ENCODE measurements around the gene CD55.

The CD55 gene

DNA sequence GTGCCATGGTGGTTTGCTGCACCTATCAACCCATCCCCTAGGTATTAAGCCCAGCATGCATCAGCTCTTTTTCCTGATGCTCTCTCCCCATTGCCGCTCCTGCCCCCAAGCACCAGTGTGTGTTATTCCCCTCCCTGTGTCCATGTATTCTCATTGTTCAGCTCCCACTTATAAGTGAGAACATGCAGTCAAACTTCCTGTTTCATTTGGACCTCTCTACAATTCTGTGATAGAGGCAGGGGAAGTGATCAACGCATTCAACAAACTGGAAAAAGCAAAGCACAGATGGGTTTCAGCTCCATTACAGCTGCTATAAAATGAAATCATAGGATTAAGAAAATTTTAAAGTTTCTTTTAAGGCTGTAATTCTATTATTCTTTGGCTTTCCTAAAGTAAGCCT, 23.3 kb upstream of the CD55 start:
- no peak for ATAC-seq
- Mint-ChIP-seq H3K4me1 (peaks cover 22% of the 10 kb centered on the region), H3K4me3 (no peak overlapping the region), H3K36me3 (ENCODE audit: low read depth) (peaks cover 5% of the 10 kb centered on the region), H3K9me3 (peaks cover 11% of the 10 kb centered on the region), H3K27ac (no peak overlapping the region), H3K27me3 (no peaks in the 10 kb centered on the region)
- no peak for DNase-seq

DNA sequence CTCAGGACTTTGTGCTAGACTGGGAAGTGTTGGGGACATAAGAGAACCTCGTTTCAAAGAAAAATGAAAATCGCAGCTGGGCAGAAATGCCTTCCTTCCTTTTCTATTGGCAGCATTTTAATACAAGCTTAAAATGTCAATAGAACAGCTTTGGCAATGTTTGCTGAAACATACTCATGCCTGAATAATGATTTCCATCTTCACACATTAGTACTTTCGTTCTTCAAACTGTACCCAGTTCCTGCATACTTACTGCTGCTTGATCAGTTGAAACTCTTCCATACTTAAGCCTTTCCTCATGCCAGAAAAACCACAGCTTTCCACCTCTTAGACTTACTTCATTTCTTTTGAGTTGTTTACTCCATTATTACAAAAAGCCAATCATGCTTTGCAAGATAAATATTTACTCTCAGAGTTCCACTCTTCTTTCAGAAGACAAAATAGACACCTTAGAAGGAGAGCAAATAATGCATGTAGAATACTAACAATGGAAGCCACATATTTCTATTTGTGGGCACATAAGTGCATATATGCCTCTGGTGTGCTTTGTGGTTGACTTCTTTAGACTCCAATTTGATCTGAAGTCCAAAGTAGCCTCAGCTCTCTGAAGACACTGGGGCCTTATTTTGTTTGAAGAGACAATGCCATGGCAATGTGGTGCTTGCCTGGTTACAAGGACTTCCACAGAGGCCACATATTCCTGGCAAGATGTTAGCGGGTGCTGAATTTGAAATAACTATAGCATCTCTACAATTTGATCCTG, 22.7 kb upstream of the CD55 start:
- peaks cover 5% of the 10 kb centered on the region for H3K36me3 Mint-ChIP-seq (ENCODE audit: low read depth)
- no peak for DNase-seq
- no peak overlapping the region for H3K27ac Mint-ChIP-seq
- H3K9me3 Mint-ChIP-seq: peaks cover 15% of the 10 kb centered on the region
- peaks cover 22% of the 10 kb centered on the region for H3K4me1 Mint-ChIP-seq
- H3K27me3 Mint-ChIP-seq: no peaks in the 10 kb centered on the region
- no peak overlapping the region for H3K4me3 Mint-ChIP-seq
- ATAC-seq: no peak

DNA sequence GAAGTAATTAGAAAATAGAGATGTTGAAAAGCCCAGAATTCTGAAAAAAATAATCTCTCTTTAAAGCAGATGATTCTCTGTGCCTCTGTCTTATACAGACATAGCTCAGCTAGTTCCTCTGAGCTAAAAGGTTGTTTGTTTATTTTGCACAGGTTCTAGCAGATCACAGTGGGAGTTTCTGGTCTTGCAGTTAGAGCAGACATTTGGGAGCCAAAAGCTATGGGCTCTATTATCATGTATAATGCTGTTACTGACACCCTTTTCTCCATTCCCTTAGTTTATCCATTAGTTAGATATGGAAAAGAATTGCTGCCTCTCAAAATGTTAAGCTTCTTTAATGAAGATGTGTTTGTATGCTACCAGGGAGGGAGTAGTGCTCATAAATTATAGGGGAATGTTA, 20.5 kb upstream of the CD55 start:
- Mint-ChIP-seq H3K27me3 (no peaks in the 10 kb centered on the region), H3K27ac (no peak overlapping the region), H3K4me1 (peaks cover 22% of the 10 kb centered on the region)

DNA sequence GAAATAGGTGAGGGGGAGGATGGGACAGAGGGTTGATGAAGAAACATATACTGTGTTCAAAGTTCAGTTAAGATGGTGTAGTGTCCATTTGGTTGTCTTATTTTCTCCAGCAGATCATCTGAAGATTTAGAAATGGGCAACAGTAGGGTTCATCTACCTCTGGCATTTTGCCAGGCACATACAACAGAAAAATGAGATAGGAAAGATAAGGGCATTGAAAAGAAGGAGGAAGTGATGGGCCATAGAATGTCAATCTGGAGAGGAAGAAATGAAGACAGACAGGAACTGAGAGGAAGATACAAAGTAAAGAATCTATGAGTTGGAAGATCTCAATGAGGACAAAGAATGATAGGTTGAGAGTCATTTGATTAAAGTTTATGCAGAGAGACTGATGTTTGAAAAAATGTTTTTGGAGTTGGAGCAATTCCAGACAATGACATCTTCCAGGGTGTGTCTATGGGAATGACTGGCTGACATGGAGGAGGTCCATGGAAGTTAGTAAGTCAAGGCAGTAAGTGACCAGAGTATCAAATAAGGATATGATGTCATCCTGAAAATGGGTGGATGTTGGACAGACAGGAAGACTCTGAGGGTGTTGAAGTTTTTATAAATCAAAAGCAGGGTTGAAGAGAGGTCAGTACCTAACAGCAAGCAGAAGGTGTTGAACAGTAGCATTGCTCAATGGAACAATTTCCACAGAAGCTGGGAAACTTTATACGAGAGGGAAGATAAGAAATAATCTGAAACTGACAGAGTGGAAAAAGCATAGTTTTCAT, 18.7 kb upstream of the CD55 start:
- peaks cover 5% of the 10 kb centered on the region for H3K36me3 Mint-ChIP-seq (ENCODE audit: low read depth)
- DNase-seq (no peak), ATAC-seq (no peak)
- H3K27me3 Mint-ChIP-seq: no peaks in the 10 kb centered on the region
- H3K4me1 Mint-ChIP-seq: peaks cover 21% of the 10 kb centered on the region
- H3K4me3 Mint-ChIP-seq: no peak overlapping the region
- no peak overlapping the region for H3K27ac Mint-ChIP-seq
- H3K9me3 Mint-ChIP-seq: peaks cover 15% of the 10 kb centered on the region

More for the DNA sequence above, 20.5 kb upstream of the CD55 start:
- Mint-ChIP-seq H3K9me3 (peaks cover 15% of the 10 kb centered on the region), H3K36me3 (ENCODE audit: low read depth) (peaks cover 5% of the 10 kb centered on the region), H3K4me3 (no peak overlapping the region)
- DNase-seq: no peak
- no peak for ATAC-seq

DNA sequence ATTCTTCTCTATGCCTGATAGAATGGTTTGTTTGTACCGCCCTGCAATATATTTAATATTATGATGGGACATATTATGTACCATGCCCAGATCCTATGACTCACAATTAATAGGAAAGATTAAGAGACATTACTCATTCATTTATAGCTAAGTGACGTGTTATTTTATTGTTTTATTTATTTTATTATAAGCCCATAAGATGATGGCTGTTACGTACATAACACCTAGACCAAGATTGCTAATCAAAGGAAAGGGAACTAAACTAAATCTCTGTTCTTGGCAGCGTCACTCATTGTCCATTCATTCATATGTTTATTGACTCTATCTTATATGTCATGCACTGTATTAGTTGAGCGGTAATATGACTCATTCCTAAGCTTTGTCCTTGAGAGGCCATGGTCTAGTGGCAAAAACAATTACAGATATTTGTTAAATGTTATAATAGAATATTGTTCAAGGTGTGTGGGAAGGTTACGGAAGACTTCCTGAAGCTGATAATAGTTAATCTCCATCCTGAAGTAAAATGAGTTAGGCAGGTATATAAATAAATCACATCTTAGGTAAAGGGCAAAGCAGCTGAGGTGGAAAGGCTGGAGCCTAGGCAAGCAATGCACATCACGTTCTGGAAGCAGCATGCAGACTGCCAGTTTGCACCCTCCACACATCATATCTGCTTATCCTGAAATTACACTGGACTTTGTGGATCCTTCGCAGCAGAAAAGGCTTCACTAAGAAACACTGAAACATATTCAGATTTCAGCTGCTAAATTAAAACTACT, 16.6 kb upstream of the CD55 start:
- DNase-seq: no peak

DNA sequence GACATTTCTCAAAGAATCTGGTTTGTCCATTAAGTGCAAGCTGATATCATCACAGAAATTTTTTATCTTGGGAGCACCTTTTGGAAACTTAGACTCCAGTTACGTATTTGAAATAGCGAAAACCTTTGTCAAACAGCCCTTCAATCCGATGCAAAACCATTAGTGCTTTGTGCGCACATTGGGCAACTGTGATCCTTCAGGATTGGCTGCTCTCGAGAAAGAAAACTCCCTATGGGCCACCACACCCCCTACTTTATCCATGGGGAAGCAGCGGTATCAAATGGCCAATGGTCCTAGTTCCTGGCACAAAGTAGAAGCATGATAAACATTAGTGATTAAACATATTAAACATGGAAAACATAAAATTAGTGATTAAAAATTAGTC, 16.0 kb upstream of the CD55 start:
- H3K4me3 Mint-ChIP-seq: no peak overlapping the region
- no peak overlapping the region for H3K27ac Mint-ChIP-seq
- peaks cover 30% of the 10 kb centered on the region for H3K4me1 Mint-ChIP-seq
- H3K36me3 Mint-ChIP-seq (ENCODE audit: low read depth): peaks cover 5% of the 10 kb centered on the region
- no peaks in the 10 kb centered on the region for H3K27me3 Mint-ChIP-seq
- peaks cover 15% of the 10 kb centered on the region for H3K9me3 Mint-ChIP-seq
- DNase-seq: no peak
- ATAC-seq: no peak

More for the DNA sequence above, 16.6 kb upstream of the CD55 start:
- ATAC-seq: no peak
- peaks cover 15% of the 10 kb centered on the region for H3K9me3 Mint-ChIP-seq
- no peak overlapping the region for H3K4me3 Mint-ChIP-seq
- H3K27me3 Mint-ChIP-seq: no peaks in the 10 kb centered on the region
- no peak overlapping the region for H3K27ac Mint-ChIP-seq
- peaks cover 25% of the 10 kb centered on the region for H3K4me1 Mint-ChIP-seq
- H3K36me3 Mint-ChIP-seq (ENCODE audit: low read depth): peaks cover 5% of the 10 kb centered on the region

DNA sequence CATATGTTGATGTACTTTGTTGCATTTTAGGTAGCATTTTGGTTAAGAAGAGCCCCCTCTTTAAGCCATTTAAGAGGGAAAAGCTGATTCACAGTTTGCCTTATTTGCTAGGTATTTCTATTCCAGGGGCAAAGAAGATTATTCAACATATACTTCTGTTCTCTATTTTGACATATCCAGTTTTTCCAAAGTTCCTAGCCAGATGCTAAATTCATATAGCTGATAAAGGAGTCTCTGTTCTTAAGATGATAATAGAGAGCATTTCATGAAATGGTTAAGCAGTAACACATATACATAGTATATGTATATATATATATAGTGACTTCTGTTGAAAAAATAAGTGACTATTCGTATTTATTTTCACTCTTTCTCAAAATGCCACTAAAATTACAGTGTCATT, 15.5 kb upstream of the CD55 start:
- Mint-ChIP-seq H3K4me1 (peaks cover 30% of the 10 kb centered on the region), H3K36me3 (ENCODE audit: low read depth) (peaks cover 5% of the 10 kb centered on the region), H3K27ac (no peak overlapping the region)

DNA sequence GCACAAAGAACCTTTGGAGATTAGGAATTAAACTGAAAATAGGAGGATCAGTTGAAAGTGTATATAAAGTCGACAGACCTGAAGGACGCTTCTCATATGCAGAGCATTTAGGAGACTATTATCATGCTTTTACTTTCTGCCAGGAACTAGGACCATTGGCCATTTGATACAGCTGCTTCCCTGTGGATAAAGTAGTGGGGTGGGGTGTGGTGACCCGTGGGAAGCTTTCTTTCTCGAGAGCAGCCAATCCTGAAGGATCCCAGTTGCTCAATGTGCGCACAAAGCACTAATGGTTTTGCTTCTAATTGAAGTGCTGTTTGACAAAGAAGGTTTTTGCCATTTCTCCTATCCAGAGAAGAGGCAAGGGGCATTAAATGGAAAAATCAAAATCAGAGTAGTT, 14.9 kb upstream of the CD55 start:
- Mint-ChIP-seq H3K4me1 (peaks cover 32% of the 10 kb centered on the region), H3K27ac (no peak overlapping the region), H3K9me3 (peaks cover 15% of the 10 kb centered on the region), H3K27me3 (no peaks in the 10 kb centered on the region), H3K36me3 (ENCODE audit: low read depth) (peaks cover 5% of the 10 kb centered on the region), H3K4me3 (no peak overlapping the region)
- ATAC-seq: no peak
- DNase-seq: no peak

More for the DNA sequence above, 15.5 kb upstream of the CD55 start:
- Mint-ChIP-seq H3K4me3 (no peak overlapping the region), H3K9me3 (peaks cover 15% of the 10 kb centered on the region), H3K27me3 (no peaks in the 10 kb centered on the region)
- no peak for DNase-seq
- no peak for ATAC-seq

DNA sequence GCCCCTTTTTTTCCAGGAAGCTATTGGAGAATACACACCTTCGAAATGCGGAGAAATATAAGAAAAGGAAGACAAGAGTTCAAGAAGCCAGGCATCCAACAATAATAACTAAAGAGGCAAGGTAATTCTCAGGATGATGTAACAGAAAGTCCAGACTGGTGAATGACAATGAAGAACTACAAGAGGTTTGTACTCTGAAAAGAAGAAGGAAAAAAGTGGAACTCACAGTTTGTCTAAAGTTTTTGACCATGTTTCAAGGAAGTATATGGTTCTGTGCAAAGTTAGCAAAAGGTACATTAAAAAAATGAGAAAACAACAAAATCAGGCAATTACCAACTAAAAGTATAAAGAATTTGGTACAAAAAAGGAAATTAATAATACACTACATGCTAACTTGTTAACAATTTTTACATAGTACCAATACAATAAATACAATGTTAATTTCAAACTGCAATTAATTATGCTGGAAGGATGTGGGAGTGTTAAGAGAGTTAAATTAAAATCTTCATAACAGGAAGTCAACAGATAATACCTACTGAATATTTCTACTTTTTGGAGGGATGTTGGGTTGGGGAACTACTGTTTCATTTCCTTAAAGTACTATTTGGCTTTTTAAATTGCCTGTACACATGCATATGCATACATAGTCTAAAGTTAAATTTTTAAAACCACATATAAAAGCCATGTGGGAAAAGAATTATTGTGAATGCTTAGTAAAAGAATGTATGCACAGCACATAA, 12.9 kb upstream of the CD55 start:
- no peak for DNase-seq
- no peaks in the 10 kb centered on the region for H3K27me3 Mint-ChIP-seq
- peaks cover 24% of the 10 kb centered on the region for H3K4me1 Mint-ChIP-seq
- H3K36me3 Mint-ChIP-seq (ENCODE audit: low read depth): no peaks in the 10 kb centered on the region
- no peak overlapping the region for H3K4me3 Mint-ChIP-seq
- no peak for ATAC-seq
- no peaks in the 10 kb centered on the region for H3K9me3 Mint-ChIP-seq
- H3K27ac Mint-ChIP-seq: no peak overlapping the region

DNA sequence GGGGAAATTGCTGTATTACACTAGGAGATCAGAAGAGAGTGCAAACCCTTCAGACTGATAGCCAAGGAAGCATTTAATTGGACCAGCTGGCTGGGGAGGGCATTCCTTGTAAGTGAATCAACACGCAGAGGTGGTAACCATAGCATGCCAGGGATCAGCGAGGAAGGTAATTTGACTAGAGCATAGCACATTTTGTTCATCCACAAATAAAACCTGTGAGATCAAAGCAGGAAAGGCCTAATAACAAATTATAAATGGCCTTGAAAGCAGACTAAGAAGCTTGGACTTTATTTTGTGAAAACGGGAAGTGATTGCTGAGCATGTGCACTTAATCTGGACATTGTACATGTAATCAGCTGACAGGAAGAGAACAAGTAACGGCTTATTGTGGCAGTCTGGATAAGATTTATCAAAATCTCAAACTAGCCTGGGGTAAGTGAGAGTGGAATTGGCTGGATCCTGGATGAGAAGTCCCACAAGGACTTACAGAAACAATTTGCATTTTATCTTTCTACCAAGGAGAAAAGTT, 11.7 kb upstream of the CD55 start:
- Mint-ChIP-seq H3K4me3 (peak overlapping the region; percentile 61), H3K9me3 (no peaks in the 10 kb centered on the region), H3K4me1 (peaks cover 27% of the 10 kb centered on the region), H3K27ac (peak overlapping the region; percentile 79), H3K36me3 (ENCODE audit: low read depth) (no peaks in the 10 kb centered on the region), H3K27me3 (no peaks in the 10 kb centered on the region)
- DNase-seq: no peak
- no peak for ATAC-seq

DNA sequence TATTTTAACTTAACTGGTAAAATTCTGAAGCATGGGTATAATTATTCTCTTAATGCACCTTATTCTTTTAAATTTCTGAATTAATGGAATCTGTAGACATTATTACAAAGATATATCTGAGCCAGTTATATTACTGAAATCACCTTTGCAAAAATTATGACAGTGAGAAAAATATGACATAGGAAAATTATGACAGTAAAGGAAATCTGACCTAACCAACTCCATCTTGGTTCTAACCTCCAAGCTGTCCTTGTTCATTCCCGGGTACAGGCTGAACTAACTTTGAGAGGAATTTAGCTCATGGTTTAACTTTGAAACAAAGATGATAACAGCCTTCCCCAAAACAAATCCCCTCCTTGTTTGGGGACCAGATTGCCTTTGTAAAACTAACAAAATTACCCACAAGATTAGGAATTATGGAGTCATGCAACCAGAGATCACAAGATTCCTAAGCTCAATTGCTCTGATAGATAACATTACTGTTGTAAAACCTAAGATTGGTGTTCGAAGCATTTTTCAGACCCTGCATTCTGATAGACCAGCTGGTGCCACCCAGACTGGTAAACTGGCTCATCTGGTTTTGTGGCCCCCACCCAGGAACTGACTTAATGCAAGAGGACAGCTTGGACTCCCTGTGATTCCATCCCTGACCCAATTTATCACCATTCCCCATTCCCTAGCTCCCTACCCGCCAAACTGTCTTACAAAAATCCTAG, 9.4 kb upstream of the CD55 start:
- H3K27me3 Mint-ChIP-seq: no peaks in the 10 kb centered on the region
- no peaks in the 10 kb centered on the region for H3K9me3 Mint-ChIP-seq

DNA sequence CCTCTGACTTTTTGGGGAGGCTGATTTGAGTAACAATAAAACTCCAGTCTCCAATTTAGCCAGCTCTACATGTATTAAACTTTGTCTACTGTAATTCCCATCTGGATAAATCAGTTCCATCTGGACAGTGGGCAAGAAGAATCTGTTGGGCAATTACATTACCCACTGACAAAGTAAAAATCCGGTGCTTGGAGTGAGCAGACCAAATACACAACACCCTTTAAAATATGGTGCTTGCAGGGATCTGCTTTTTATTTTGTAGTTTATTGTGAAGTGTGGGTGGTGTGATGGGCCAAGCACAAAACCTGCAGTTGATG, 8.9 kb upstream of the CD55 start:
- H3K27me3 Mint-ChIP-seq: no peaks in the 10 kb centered on the region
- H3K4me1 Mint-ChIP-seq: peaks cover 35% of the 10 kb centered on the region
- no peaks in the 10 kb centered on the region for H3K36me3 Mint-ChIP-seq (ENCODE audit: low read depth)
- ATAC-seq (no peak), DNase-seq (no peak)
- H3K9me3 Mint-ChIP-seq: no peaks in the 10 kb centered on the region
- H3K4me3 Mint-ChIP-seq: no peak overlapping the region
- H3K27ac Mint-ChIP-seq: no peak overlapping the region

More for the DNA sequence above, 9.4 kb upstream of the CD55 start:
- H3K4me3 Mint-ChIP-seq: no peak overlapping the region
- DNase-seq: no peak
- ATAC-seq: no peak
- H3K4me1 Mint-ChIP-seq: peaks cover 33% of the 10 kb centered on the region
- H3K27ac Mint-ChIP-seq: no peak overlapping the region
- no peaks in the 10 kb centered on the region for H3K36me3 Mint-ChIP-seq (ENCODE audit: low read depth)

DNA sequence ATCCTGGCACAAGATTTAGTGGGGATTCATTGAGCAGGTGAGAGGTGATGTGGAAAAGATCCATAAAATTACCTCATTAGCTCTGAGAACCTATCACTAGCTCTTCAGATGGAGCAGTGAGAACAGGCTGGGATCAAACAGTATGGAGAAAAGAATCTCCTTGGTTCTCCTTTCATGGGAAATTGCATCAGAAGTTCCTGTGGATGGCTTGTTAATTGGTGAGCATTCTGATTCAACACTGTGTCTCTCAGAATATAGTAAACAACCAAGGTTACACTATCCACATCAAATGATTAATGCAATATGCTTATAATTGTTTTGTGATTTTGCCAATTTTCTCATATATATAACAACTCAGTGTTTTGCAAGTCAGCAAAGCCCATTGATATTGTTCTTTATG, 8.3 kb upstream of the CD55 start:
- DNase-seq: no peak
- Mint-ChIP-seq H3K36me3 (ENCODE audit: low read depth) (no peaks in the 10 kb centered on the region), H3K4me1 (peaks cover 37% of the 10 kb centered on the region), H3K9me3 (no peaks in the 10 kb centered on the region), H3K27me3 (no peaks in the 10 kb centered on the region), H3K27ac (no peak overlapping the region), H3K4me3 (no peak overlapping the region)
- ATAC-seq: no peak

DNA sequence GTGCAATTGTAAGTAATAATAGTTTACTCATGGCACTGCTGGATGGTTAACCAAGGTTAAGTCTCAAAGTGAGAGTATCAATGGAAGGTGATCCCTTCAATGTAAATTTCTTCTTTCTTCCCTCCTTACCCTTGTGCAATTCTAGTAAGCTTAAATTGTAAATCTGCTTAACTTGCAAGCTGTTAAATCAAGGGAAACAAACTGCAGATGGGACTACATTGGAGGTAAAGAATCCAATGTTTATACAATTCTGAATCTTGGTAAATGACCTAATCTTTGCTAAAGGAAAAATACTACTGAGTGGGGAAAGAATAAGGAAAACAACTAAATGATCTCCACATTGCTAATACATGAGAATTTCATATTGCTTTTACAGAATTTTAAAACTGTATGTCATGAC, 6.7 kb upstream of the CD55 start:
- Mint-ChIP-seq H3K4me3 (no peak overlapping the region), H3K27me3 (no peaks in the 10 kb centered on the region), H3K36me3 (ENCODE audit: low read depth) (no peaks in the 10 kb centered on the region), H3K9me3 (no peaks in the 10 kb centered on the region), H3K4me1 (peaks cover 22% of the 10 kb centered on the region), H3K27ac (no peak overlapping the region)
- DNase-seq (no peak), ATAC-seq (no peak)
